ENCODE measurements around the gene ZRANB2. TPM values are rescaled to one million over a fixed set of nuclear protein-coding genes. Genes with fewer than 3 reads are reported as not detected.

Gene ZRANB2
- polyA plus RNA-seq, 1 donor from 2014 or later = 181 TPM

DNA sequence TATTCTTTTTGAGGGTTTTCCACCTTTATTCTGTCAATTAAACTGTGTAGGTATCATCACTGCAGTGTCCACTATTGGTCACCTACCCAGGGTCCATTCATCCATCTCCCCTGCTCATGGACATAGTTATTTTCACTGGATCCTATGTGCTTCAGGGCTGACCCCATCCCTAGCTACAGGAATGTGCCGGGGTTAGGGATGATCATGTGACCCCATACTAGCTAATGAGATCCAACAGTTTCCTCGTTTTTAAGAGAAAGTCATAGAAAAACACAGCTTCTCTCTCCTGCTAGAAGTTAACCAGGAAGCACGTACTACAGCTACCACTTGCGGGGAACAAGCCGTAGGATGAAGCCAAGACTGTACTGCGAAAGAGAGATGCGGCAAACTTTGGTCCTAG, 52.8 kb downstream of the ZRANB2 start:
- no peak overlapping the region for H3K9ac ChIP-seq (ENCODE audit: low read length)
- H3F3A ChIP-seq (ENCODE audit: insufficient read depth, low read length, poor library complexity, severe bottlenecking) = no peaks in the 10 kb centered on the region
- H2AFZ ChIP-seq (ENCODE audit: low read depth, low read length) = no peak overlapping the region
- no peaks in the 10 kb centered on the region for H3K79me2 ChIP-seq (replicated peaks; ENCODE audit: insufficient read depth, low read length)
- no peak overlapping the region for H3K4me3 ChIP-seq (ENCODE audit: low read length)
- H3K4me2 ChIP-seq (ENCODE audit: low read length) = no peak overlapping the region
- H3K9me3 ChIP-seq (ENCODE audit: low read length) = no peaks in the 10 kb centered on the region
- no peaks in the 10 kb centered on the region for H3K36me3 ChIP-seq (ENCODE audit: insufficient read depth, low read length)
- TF ChIP-seq RAD21 (conservative IDR thresholded peaks at IDR 0.05) = no peak
- TF ChIP-seq TAF1 (IDR thresholded peaks at IDR 0.05; ENCODE audit: low read depth) = no peak
- TF ChIP-seq POLR2AphosphoS5 (IDR thresholded peaks at IDR 0.05) = no peak
- TF ChIP-seq SMC3 (conservative IDR thresholded peaks at IDR 0.05; ENCODE audit: poor library complexity) = no peak
- no peak for TF ChIP-seq EZH2 (IDR thresholded peaks at IDR 0.05; ENCODE audit: borderline replicate concordance, insufficient read depth, low read length, poor library complexity, severe bottlenecking)
- no peak for TF ChIP-seq EP300 (conservative IDR thresholded peaks at IDR 0.05; ENCODE audit: poor library complexity, severe bottlenecking)
- TF ChIP-seq, protein P1, sequence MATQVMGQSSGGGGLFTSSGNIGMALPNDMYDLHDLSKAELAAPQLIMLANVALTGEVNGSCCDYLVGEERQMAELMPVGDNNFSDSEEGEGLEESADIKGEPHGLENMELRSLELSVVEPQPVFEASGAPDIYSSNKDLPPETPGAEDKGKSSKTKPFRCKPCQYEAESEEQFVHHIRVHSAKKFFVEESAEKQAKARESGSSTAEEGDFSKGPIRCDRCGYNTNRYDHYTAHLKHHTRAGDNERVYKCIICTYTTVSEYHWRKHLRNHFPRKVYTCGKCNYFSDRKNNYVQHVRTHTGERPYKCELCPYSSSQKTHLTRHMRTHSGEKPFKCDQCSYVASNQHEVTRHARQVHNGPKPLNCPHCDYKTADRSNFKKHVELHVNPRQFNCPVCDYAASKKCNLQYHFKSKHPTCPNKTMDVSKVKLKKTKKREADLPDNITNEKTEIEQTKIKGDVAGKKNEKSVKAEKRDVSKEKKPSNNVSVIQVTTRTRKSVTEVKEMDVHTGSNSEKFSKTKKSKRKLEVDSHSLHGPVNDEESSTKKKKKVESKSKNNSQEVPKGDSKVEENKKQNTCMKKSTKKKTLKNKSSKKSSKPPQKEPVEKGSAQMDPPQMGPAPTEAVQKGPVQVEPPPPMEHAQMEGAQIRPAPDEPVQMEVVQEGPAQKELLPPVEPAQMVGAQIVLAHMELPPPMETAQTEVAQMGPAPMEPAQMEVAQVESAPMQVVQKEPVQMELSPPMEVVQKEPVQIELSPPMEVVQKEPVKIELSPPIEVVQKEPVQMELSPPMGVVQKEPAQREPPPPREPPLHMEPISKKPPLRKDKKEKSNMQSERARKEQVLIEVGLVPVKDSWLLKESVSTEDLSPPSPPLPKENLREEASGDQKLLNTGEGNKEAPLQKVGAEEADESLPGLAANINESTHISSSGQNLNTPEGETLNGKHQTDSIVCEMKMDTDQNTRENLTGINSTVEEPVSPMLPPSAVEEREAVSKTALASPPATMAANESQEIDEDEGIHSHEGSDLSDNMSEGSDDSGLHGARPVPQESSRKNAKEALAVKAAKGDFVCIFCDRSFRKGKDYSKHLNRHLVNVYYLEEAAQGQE (IDR thresholded peaks at IDR 0.05; ENCODE audit: borderline replicate concordance) = no peak
- TF ChIP-seq, protein P2, sequence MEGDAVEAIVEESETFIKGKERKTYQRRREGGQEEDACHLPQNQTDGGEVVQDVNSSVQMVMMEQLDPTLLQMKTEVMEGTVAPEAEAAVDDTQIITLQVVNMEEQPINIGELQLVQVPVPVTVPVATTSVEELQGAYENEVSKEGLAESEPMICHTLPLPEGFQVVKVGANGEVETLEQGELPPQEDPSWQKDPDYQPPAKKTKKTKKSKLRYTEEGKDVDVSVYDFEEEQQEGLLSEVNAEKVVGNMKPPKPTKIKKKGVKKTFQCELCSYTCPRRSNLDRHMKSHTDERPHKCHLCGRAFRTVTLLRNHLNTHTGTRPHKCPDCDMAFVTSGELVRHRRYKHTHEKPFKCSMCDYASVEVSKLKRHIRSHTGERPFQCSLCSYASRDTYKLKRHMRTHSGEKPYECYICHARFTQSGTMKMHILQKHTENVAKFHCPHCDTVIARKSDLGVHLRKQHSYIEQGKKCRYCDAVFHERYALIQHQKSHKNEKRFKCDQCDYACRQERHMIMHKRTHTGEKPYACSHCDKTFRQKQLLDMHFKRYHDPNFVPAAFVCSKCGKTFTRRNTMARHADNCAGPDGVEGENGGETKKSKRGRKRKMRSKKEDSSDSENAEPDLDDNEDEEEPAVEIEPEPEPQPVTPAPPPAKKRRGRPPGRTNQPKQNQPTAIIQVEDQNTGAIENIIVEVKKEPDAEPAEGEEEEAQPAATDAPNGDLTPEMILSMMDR (IDR thresholded peaks at IDR 0.05; ENCODE audit: poor library complexity, severe bottlenecking) = no peak
- TF ChIP-seq MXI1 (conservative IDR thresholded peaks at IDR 0.05; ENCODE audit: poor library complexity, severe bottlenecking) = no peak
- H3K27me3 ChIP-seq (ENCODE audit: insufficient read depth, low read depth, low read length) = no peaks in the 10 kb centered on the region
- no peaks in the 10 kb centered on the region for H4K20me1 ChIP-seq (ENCODE audit: insufficient read depth)
- H3K27ac ChIP-seq (ENCODE audit: low read length) = no peak overlapping the region
- no peaks in the 10 kb centered on the region for H3K9me2 ChIP-seq (ENCODE audit: insufficient read depth, low read length)

DNA sequence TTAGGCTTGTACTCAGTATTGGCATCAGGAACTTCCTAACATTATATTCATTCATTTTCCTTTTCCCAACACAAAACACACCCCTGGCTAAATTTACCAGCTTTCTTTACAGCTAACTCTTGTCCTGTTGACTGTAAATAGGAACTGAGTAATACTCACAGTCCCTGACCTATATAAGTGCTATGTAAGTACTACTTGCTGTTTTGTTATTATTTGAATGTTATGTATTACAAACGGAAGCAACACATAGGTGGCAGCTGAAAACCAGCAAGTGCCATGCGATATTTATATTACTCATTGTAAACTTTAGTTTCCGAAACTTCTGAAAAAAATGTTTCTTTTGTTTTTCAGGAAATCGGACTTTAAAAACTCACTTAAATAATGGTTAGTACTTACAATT, 54.7 kb downstream of the ZRANB2 start:
- H3K27me3 ChIP-seq (ENCODE audit: insufficient read depth, low read depth, low read length) = no peaks in the 10 kb centered on the region

More for the DNA sequence above, 54.7 kb downstream of the ZRANB2 start:
- no peaks in the 10 kb centered on the region for H3K79me2 ChIP-seq (replicated peaks; ENCODE audit: insufficient read depth, low read length)
- no peaks in the 10 kb centered on the region for H3K9me2 ChIP-seq (ENCODE audit: insufficient read depth, low read length)
- no peaks in the 10 kb centered on the region for H3K9me3 ChIP-seq (ENCODE audit: low read length)
- TF ChIP-seq MXI1 (conservative IDR thresholded peaks at IDR 0.05; ENCODE audit: poor library complexity, severe bottlenecking) = no peak
- TF ChIP-seq, protein P1 (IDR thresholded peaks at IDR 0.05; ENCODE audit: borderline replicate concordance) = no peak
- no peak for TF ChIP-seq SMC3 (conservative IDR thresholded peaks at IDR 0.05; ENCODE audit: poor library complexity)
- no peak for TF ChIP-seq EZH2 (IDR thresholded peaks at IDR 0.05; ENCODE audit: borderline replicate concordance, insufficient read depth, low read length, poor library complexity, severe bottlenecking)
- TF ChIP-seq, protein P2 (IDR thresholded peaks at IDR 0.05; ENCODE audit: poor library complexity, severe bottlenecking) = no peak
- no peak for TF ChIP-seq TAF1 (IDR thresholded peaks at IDR 0.05; ENCODE audit: low read depth)
- no peak for TF ChIP-seq POLR2AphosphoS5 (IDR thresholded peaks at IDR 0.05)
- TF ChIP-seq RAD21 (conservative IDR thresholded peaks at IDR 0.05) = no peak
- no peak for TF ChIP-seq EP300 (conservative IDR thresholded peaks at IDR 0.05; ENCODE audit: poor library complexity, severe bottlenecking)
- H4K20me1 ChIP-seq (ENCODE audit: insufficient read depth) = no peaks in the 10 kb centered on the region
- no peaks in the 10 kb centered on the region for H3K36me3 ChIP-seq (ENCODE audit: insufficient read depth, low read length)
- H3F3A ChIP-seq (ENCODE audit: insufficient read depth, low read length, poor library complexity, severe bottlenecking) = no peaks in the 10 kb centered on the region
- H3K4me3 ChIP-seq (ENCODE audit: low read length) = no peak overlapping the region
- no peak overlapping the region for H2AFZ ChIP-seq (ENCODE audit: low read depth, low read length)
- no peak overlapping the region for H3K27ac ChIP-seq (ENCODE audit: low read length)
- H3K4me2 ChIP-seq (ENCODE audit: low read length) = no peak overlapping the region
- H3K9ac ChIP-seq (ENCODE audit: low read length) = no peak overlapping the region

Measured in neural cell (in vitro differentiated cells).